Tibial nerve (tissue), 4 donors: Measurements from ENCODE around the gene SMIM29. TPM values are rescaled to one million over a fixed set of nuclear protein-coding genes. Genes with fewer than 3 reads are reported as not detected.

Experiments
- DNase-seq, 2 donors: peaks; one replicate each; pipeline ENCODE4 v3.0.0-alpha.2; 2019; ENCODE audit warnings: low spot score in 2 of 2
- H3K27ac ChIP-seq, 4 donors: fragments of 200-600 bp; sonication (generic) in 3 of 4; one replicate each; pipeline ENCODE4 v1.5.1; 2017 to 2019; ENCODE audit warnings: mild to moderate bottlenecking in 1 of 4
- H3K27me3 ChIP-seq, 2 donors: fragments of 200-600 bp; sonication (generic) in 1 of 2; one replicate each; pipeline versions ENCODE4 v1.5.1 to v1.6.0; 2017 to 2019
- H3K36me3 ChIP-seq, 3 donors: fragments of 200-600 bp; sonication (generic); one replicate each; pipeline ENCODE4 v1.5.1; 2018 to 2019
- H3K4me1 ChIP-seq, 4 donors: fragments of 200-600 bp; sonication (generic) in 3 of 4; one replicate each; pipeline ENCODE4 v1.5.1; 2017 to 2019
- H3K4me3 ChIP-seq, 4 donors: fragments of 200-600 bp; sonication (generic) in 3 of 4; one replicate each; pipeline ENCODE4 v1.5.1; 2017 to 2019; ENCODE audit warnings: mild to moderate bottlenecking in 1 of 4, moderate library complexity in 1 of 4
- H3K9me3 ChIP-seq, 4 donors: fragments of 200-600 bp; sonication (generic) in 3 of 4; one replicate each; pipeline ENCODE4 v1.5.1; 2017 to 2019
- CTCF ChIP-seq, 5 experiments: fragments of 200-600 bp in 3 of 5; fragments of 450-650 bp in 2 of 5; sonication (generic) in 3 of 5; IDR thresholded peaks; one replicate each; pipeline ENCODE4 v1.5.1; 2016 to 2019; ENCODE audit warnings: antibody characterized with exemption in 5 of 5, mild to moderate bottlenecking in 3 of 5, moderate library complexity in 2 of 5
- EP300 ChIP-seq, 2 donors: sonication (generic); formaldehyde crosslinking; IDR thresholded peaks; one replicate each; pipeline ENCODE4 v1.6.1; 2017; ENCODE audit warnings: antibody characterized with exemption in 2 of 2, mild to moderate bottlenecking in 1 of 2
- POLR2A ChIP-seq, 2 donors: fragments of 450-650 bp; IDR thresholded peaks; one replicate each; pipeline ENCODE4 v1.6.1; 2017; ENCODE audit warnings: antibody characterized with exemption in 2 of 2, mild to moderate bottlenecking in 2 of 2, moderate library complexity in 2 of 2
- WGBS, 2 donors: methylation state at CpG; one replicate each; pipeline ENCODE4 v1.1.5; 2018; 5-methylcytosine and 5-hydroxymethylcytosine counted together
- small RNA-seq: library from RNA; depleted of rRNA; stranded (forward); fragments of <200 nt; gene quantifications from one replicate; pipeline ENCODE3, GENCODE V24; 2016
- total RNA-seq, 4 donors: library from RNA; depleted of rRNA; stranded (reverse); fragments of >200 nt; gene quantifications; one replicate each; pipeline ENCODE4 v1.1.0, GENCODE V29; 2016

Gene SMIM29
- total RNA-seq, 4 donors from 2014 or later: 36.3 to 51.9 (median 42.9) TPM

- H3K36me3 ChIP-seq: no peaks in the 10 kb centered on the region
- H3K27ac ChIP-seq: no peak overlapping the region
- H3K9me3 ChIP-seq: no peaks in the 10 kb centered on the region
- no peak overlapping the region for H3K4me3 ChIP-seq
- H3K27me3 ChIP-seq: no peaks in the 10 kb centered on the region
- DNase-seq: no peak
- WGBS, 2 donors: 53 to 62% methylated on average over 5 of the region's 5 CpGs
- H3K4me1 ChIP-seq: peaks cover 0 to 13% (median 2%) of the 10 kb centered on the region in 4 donors
- TF ChIP-seq EP300 (IDR thresholded peaks at IDR 0.05) (no peak), POLR2A (IDR thresholded peaks at IDR 0.05) (no peak), CTCF (IDR thresholded peaks at IDR 0.05) (no peak)
These were observed 48.4 kb downstream of the SMIM29 start for GRCh38 chr6:34200340-34200971.

GRCh38 chr6:34196833-34197195, 52.0 kb downstream of the SMIM29 start:
- Histone ChIP-seq H3K4me1 (peaks cover 0 to 13% (median 2%) of the 10 kb centered on the region in 4 donors), H3K36me3 (no peaks in the 10 kb centered on the region), H3K4me3 (peak overlapping the region; percentile 35 to 59 (median 54)), H3K27ac (peak overlapping the region in 1 of 4 donors; percentile 39), H3K9me3 (no peaks in the 10 kb centered on the region), H3K27me3 (no peaks in the 10 kb centered on the region)
- DNase-seq: no peak
- 66 to 75% methylated on average over 5 to 10 of the region's 10 CpGs for WGBS, 2 donors
- TF ChIP-seq POLR2A (IDR thresholded peaks at IDR 0.05): no peak
- TF ChIP-seq EP300 (IDR thresholded peaks at IDR 0.05): no peak
- TF ChIP-seq CTCF (IDR thresholded peaks at IDR 0.05): no peak

Small RNAs within 50 kb of the gene (small RNA-seq; reads per million reads assigned to genes)
- gene MIR6835: not detected

Other genes with a start within 250 kb of the SMIM29 start
- gene GRM4, start 102.9 kb downstream of the SMIM29 start, total RNA-seq: not detected
- 10 to 100 TPM in 1 of 4 donors, 1 to 10 TPM in 3; 6.5 to 32.7 (median 7.8) TPM for gene HMGA1, start 12.1 kb downstream of the SMIM29 start, total RNA-seq
- 10 to 100 TPM; 51.6 to 88.7 (median 57.3) TPM for gene NUDT3, start 143.7 kb upstream of the SMIM29 start, total RNA-seq
- 1,000 to 10,000 TPM; 1,731 to 2,603 (median 2,031) TPM for gene RPS10, start 177.1 kb upstream of the SMIM29 start, total RNA-seq
- 1 to 10 TPM in 1 of 4 donors, under 1 TPM in 2, not detected in 1; 0.30 to 2.6 (median 0.42) TPM for gene PACSIN1, start 217.1 kb upstream of the SMIM29 start, total RNA-seq